ENCODE results near the gene DNAJB6. TPM values are rescaled to one million over a fixed set of nuclear protein-coding genes. Genes with fewer than 3 reads are reported as not detected.

Gene DNAJB6
- total and polyA plus RNA-seq, 2 donors (not counting 3 experiments of a cell fraction or from before 2014, with no cell fraction given): 69.6 to 135 TPM

GRCh38 chr7:157462840-157463239 is 126.0 kb downstream of the DNAJB6 start:
- no peaks in the 10 kb centered on the region for H3K79me2 ChIP-seq (ENCODE audit: control insufficient read depth, insufficient read depth, low read length)
- intact Hi-C loops (cut with micrococcal nuclease): no loop called here
- no peaks in the 10 kb centered on the region for H3K9me1 ChIP-seq (replicated peaks; ENCODE audit: control insufficient read depth, extremely low read depth, insufficient read depth, low read length)
- DNase-seq (ENCODE audit: low read depth, low spot score) (no peak), FAIRE-seq (no peak)
- H3K9ac ChIP-seq (replicated peaks; ENCODE audit: extremely low read depth, insufficient read depth, low read length): no peak overlapping the region
- H4K20me1 ChIP-seq (replicated peaks; ENCODE audit: control insufficient read depth, extremely low read depth, insufficient read depth, low read length): no peaks in the 10 kb centered on the region
- TF ChIP-seq MAX (IDR thresholded peaks at IDR 0.05; ENCODE audit: insufficient read depth, insufficient read length) (no peak), FOS (IDR thresholded peaks at IDR 0.05; ENCODE audit: borderline replicate concordance, insufficient read depth, low read length) (no peak), EZH2 (IDR thresholded peaks at IDR 0.05; ENCODE audit: borderline replicate concordance, low read depth, low read length, severe bottlenecking) (no peak), MYC (IDR thresholded peaks at IDR 0.05; ENCODE audit: low read depth, low read length) (no peak), POLR2A (IDR thresholded peaks at IDR 0.05; ENCODE audit: low read depth, low read length) (no peak), JUN (IDR thresholded peaks at IDR 0.05; ENCODE audit: borderline replicate concordance, insufficient read depth, insufficient read length, low read depth) (no peak), POLR2AphosphoS5 (IDR thresholded peaks at IDR 0.05; ENCODE audit: insufficient read depth, low read depth, low read length) (no peak), GATA2 (IDR thresholded peaks at IDR 0.05; ENCODE audit: insufficient read depth, insufficient read length, low read depth, low read length) (no peak)
- TF ChIP-seq, protein P1, sequence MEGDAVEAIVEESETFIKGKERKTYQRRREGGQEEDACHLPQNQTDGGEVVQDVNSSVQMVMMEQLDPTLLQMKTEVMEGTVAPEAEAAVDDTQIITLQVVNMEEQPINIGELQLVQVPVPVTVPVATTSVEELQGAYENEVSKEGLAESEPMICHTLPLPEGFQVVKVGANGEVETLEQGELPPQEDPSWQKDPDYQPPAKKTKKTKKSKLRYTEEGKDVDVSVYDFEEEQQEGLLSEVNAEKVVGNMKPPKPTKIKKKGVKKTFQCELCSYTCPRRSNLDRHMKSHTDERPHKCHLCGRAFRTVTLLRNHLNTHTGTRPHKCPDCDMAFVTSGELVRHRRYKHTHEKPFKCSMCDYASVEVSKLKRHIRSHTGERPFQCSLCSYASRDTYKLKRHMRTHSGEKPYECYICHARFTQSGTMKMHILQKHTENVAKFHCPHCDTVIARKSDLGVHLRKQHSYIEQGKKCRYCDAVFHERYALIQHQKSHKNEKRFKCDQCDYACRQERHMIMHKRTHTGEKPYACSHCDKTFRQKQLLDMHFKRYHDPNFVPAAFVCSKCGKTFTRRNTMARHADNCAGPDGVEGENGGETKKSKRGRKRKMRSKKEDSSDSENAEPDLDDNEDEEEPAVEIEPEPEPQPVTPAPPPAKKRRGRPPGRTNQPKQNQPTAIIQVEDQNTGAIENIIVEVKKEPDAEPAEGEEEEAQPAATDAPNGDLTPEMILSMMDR (IDR thresholded peaks at IDR 0.05; ENCODE audit: extremely low read depth in 1 of 2, insufficient read depth in 1 of 2, low read depth in 1 of 2, low read length in 2 of 2): no peak
- no peak overlapping the region for H3K4me3 ChIP-seq (replicated peaks in 1 of 3; ENCODE audit: insufficient read depth in 1 of 3, low read depth in 1 of 3, low read length in 3 of 3)
- no peak overlapping the region for H3K4me2 ChIP-seq (ENCODE audit: insufficient read depth, low read length)
- POLR2A ChIA-PET: no interaction called here
- no peaks in the 10 kb centered on the region for H3K36me3 ChIP-seq (ENCODE audit: control insufficient read depth in 2 of 2, extremely low read depth in 1 of 2, insufficient read depth in 2 of 2, low read length in 2 of 2)
- BruUV-seq (replicated peaks): no TSS peak
- H2AFZ ChIP-seq (ENCODE audit: low read depth, low read length): no peak overlapping the region
- H3K4me1 ChIP-seq (ENCODE audit: control insufficient read depth, extremely low read depth, insufficient read depth, low read length): no peaks in the 10 kb centered on the region
- dilution Hi-C loops (cut with MboI; ENCODE audit: extremely low pct_ligation_motif_present, low sequenced_read_pairs): no loop called here
- no peaks in the 10 kb centered on the region for H3K27me3 ChIP-seq (ENCODE audit: control insufficient read depth in 2 of 2, insufficient read depth in 2 of 2, low read length in 2 of 2)
- CTCF ChIA-PET: no interaction called here
- H3K9me3 ChIP-seq (replicated peaks; ENCODE audit: control insufficient read depth, insufficient read depth, low read length): no peaks in the 10 kb centered on the region
- no peak overlapping the region for H3K27ac ChIP-seq (ENCODE audit: insufficient read depth, low read depth, low read length)
